HCT116 (cell line): ENCODE results near the gene TTLL9. TPM values are rescaled to one million over a fixed set of nuclear protein-coding genes. Genes with fewer than 3 reads are reported as not detected.

Source experiments
- ATAC-seq: fragments of 200-7000 bp; cut with Tn5 transposase; 2 replicates; pipeline ENCODE4 v1.9.1; 2020; ENCODE audit warnings: mild to moderate bottlenecking, moderate library complexity
- BruUV-seq: library from RNA; stranded (reverse); fragments of 400-500 nt; replicated peaks from 2 replicates; lab custom pipeline; 2021; lab: Mats Ljungman, UMichigan
- CTCF ChIA-PET: fragments of 300-600 bp; sonication (Branson Sonifier 250); formaldehyde crosslinking; loops from one replicate; lab custom pipeline; 2021; ENCODE audit warnings: antibody characterized with exemption; lab: Charles Lee
- POLR2A ChIA-PET: fragments of 300-600, 350-600 bp; sonication (Branson Sonifier 250); formaldehyde crosslinking; loops from one replicate; lab custom pipeline; 2021; ENCODE audit warnings: antibody characterized with exemption; lab: Charles Lee
- RAD21 ChIA-PET, 2 experiments: fragments of 300-600 bp; sonication (Branson Sonifier 250); formaldehyde crosslinking; loops; one replicate each; lab custom pipeline; 2023; ENCODE audit warnings: low total read pairs in 2 of 2; ENCODE audit not compliant: uncharacterized antibody in 2 of 2, unreplicated experiment in 2 of 2, low non-redundant PET in 1 of 2; lab: Charles Lee
- DNase-seq: peaks from one replicate; pipeline ENCODE4 v3.0.0-alpha.2; 2010; ENCODE audit warnings: low read depth, low spot score
- H2AFZ ChIP-seq: fragments of 200-600 bp; shearing (Covaris generic), sonication (generic); 2 replicates; pipeline ENCODE4 v1.6.1; 2017; ENCODE audit warnings: low read depth, mixed run types, mixed read lengths, antibody characterized with exemption, low read length; ENCODE audit not compliant: poor library complexity, severe bottlenecking
- H3K27ac ChIP-seq: 2 replicates; pipeline ENCODE4 v1.5.1; 2012; ENCODE audit warnings: low read depth, low read length
- H3K27me3 ChIP-seq: fragments of 200-600 bp; sonication (generic); 2 replicates; pipeline ENCODE4 v1.6.1; 2016; ENCODE audit warnings: mixed run types, low read length, mixed read lengths; ENCODE audit not compliant: insufficient read depth
- H3K36me3 ChIP-seq, 2 experiments: fragments of 200-500 bp in 1 of 2; fragments of 200-600 bp in 1 of 2; sonication (Bioruptor generic) in 1 of 2; sonication (generic) in 1 of 2; 2 replicates each; pipeline versions ENCODE4 v1.5.1 to v1.6.1; 2014 to 2016; ENCODE audit warnings: low read length in 2 of 2, inconsistent platforms in 1 of 2, mixed read lengths in 1 of 2, mixed run types in 1 of 2; ENCODE audit not compliant: insufficient read depth in 2 of 2, control insufficient read depth in 1 of 2
- H3K4me1 ChIP-seq, 2 experiments: fragments of 200-600 bp in 1 of 2; sonication (generic) in 1 of 2; 2 replicates each; pipeline versions ENCODE4 v1.5.1 to v1.6.1; 2012 to 2017; ENCODE audit warnings: low read length in 2 of 2, inconsistent platforms in 1 of 2, mild to moderate bottlenecking in 1 of 2, mixed read lengths in 1 of 2, mixed run types in 1 of 2, moderate library complexity in 1 of 2; ENCODE audit not compliant: insufficient read depth in 2 of 2, control insufficient read depth in 1 of 2
- H3K4me2 ChIP-seq: fragments of 200-600 bp; sonication (generic); 2 replicates; pipeline ENCODE4 v1.6.1; 2017; ENCODE audit warnings: mixed run types, low read length, mixed read lengths
- H3K4me3 ChIP-seq, 2 experiments: fragments of 200-600 bp in 1 of 2; sonication (generic) in 1 of 2; replicated peaks in 1 of 2; 2 replicates each; pipeline ENCODE4 v1.5.1; 2011 to 2016; ENCODE audit warnings: low read length in 2 of 2, control low read depth in 1 of 2, low read depth in 1 of 2, mild to moderate bottlenecking in 1 of 2, mixed read lengths in 1 of 2, mixed run types in 1 of 2
- H3K79me2 ChIP-seq: fragments of 200-600 bp; sonication (generic); 2 replicates; pipeline ENCODE4 v1.6.1; 2017; ENCODE audit warnings: mild to moderate bottlenecking, mixed run types, low read length, moderate library complexity, mixed read lengths; ENCODE audit not compliant: insufficient read depth
- H3K9ac ChIP-seq: fragments of 200-600 bp; sonication (generic); 2 replicates; pipeline ENCODE4 v1.6.1; 2016; ENCODE audit warnings: low read length, mixed read lengths
- H3K9me2 ChIP-seq: fragments of 200-600 bp; sonication (generic), shearing (Covaris generic); 2 replicates; pipeline ENCODE4 v1.6.1; 2017; ENCODE audit warnings: mixed run types, mild to moderate bottlenecking, moderate library complexity; ENCODE audit not compliant: insufficient read depth
- H3K9me3 ChIP-seq, 2 experiments: fragments of 200-500 bp in 1 of 2; fragments of 200-600 bp in 1 of 2; sonication (Bioruptor generic) in 1 of 2; sonication (generic) in 1 of 2; 2 replicates each; pipeline ENCODE4 v1.6.1; 2014 to 2017; ENCODE audit warnings: low read length in 2 of 2, mixed read lengths in 2 of 2, inconsistent platforms in 1 of 2, low read depth in 1 of 2, mild to moderate bottlenecking in 1 of 2, mixed run types in 1 of 2, moderate library complexity in 1 of 2; ENCODE audit not compliant: control insufficient read depth in 1 of 2, insufficient read depth in 1 of 2
- H4K20me1 ChIP-seq: fragments of 200-600 bp; sonication (generic), shearing (Covaris generic); 2 replicates; pipeline ENCODE4 v1.6.1; 2017; ENCODE audit warnings: mixed run types, mild to moderate bottlenecking, moderate library complexity; ENCODE audit not compliant: insufficient read depth
- CBX3 ChIP-seq: IDR thresholded peaks from 2 replicates; pipeline ENCODE4 v1.6.1; 2012; ENCODE audit warnings: low read depth
- EGR1 ChIP-seq: IDR thresholded peaks from 2 replicates; pipeline ENCODE4 v1.6.1; 2012; ENCODE audit warnings: low read depth
- EZH2phosphoT487 ChIP-seq: fragments of 200-600 bp; IDR thresholded peaks from 2 replicates; pipeline ENCODE4 v1.6.1; 2018; ENCODE audit warnings: antibody characterized with exemption, borderline replicate concordance
- JUND ChIP-seq: IDR thresholded peaks from 2 replicates; pipeline ENCODE4 v1.6.1; 2012
- RAD21 ChIP-seq: IDR thresholded peaks from 2 replicates; pipeline ENCODE4 v1.6.1; 2012; ENCODE audit warnings: low read depth, mild to moderate bottlenecking
- SP1 ChIP-seq: IDR thresholded peaks from 2 replicates; pipeline ENCODE4 v1.6.1; 2012; ENCODE audit warnings: low read depth
- ZNF274 ChIP-seq: fragments of 200-500 bp; sonication (Bioruptor generic); IDR thresholded peaks from 2 replicates; pipeline ENCODE4 v1.6.1; 2014; ENCODE audit warnings: mild to moderate bottlenecking, low read depth, low read length, inconsistent platforms
- intact Hi-C: fragments of 100-400 bp; cut with micrococcal nuclease; formaldehyde crosslinking; loops from 2 replicates; pipeline ENCODE4 v1.10.0; 2022
- total RNA-seq: library from RNA; stranded (reverse); gene quantifications from one replicate; pipeline ENCODE4 v1.2.1, GENCODE V29; 2021; ENCODE audit not compliant: unreplicated experiment
- TF ChIP-seq, protein P1 (sequence below): IDR thresholded peaks from 2 replicates; pipeline ENCODE4 v1.6.1; 2012
- TF ChIP-seq, protein P2 (sequence below): IDR thresholded peaks from 2 replicates; pipeline ENCODE4 v1.6.1; 2012; ENCODE audit warnings: low read depth

Gene TTLL9
- total RNA-seq, 1 experiment from 2014 or later, result not detected

GRCh38 chr20:31922181-31922580, 51.7 kb downstream of the TTLL9 start:
- Histone ChIP-seq H3K27me3 (no peaks in the 10 kb centered on the region), H3K27ac (no peak overlapping the region), H3K4me2 (no peak overlapping the region), H2AFZ (no peak overlapping the region), H3K79me2 (no peaks in the 10 kb centered on the region), H3K9ac (no peak overlapping the region), H3K36me3 (no peaks in the 10 kb centered on the region), H3K9me3 (no peaks in the 10 kb centered on the region), H4K20me1 (no peaks in the 10 kb centered on the region), H3K4me3 (no peak overlapping the region), H3K4me1 (no peaks in the 10 kb centered on the region), H3K9me2 (no peaks in the 10 kb centered on the region)
- no peak for TF ChIP-seq EZH2phosphoT487
- no peak for TF ChIP-seq RAD21
- TF ChIP-seq, protein P1, sequence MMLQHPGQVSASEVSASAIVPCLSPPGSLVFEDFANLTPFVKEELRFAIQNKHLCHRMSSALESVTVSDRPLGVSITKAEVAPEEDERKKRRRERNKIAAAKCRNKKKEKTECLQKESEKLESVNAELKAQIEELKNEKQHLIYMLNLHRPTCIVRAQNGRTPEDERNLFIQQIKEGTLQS, result no peak
- no peak for TF ChIP-seq JUND
- no peak for TF ChIP-seq CBX3
- TF ChIP-seq ZNF274, result no peak
- TF ChIP-seq SP1, result no peak
- TF ChIP-seq, protein P2, sequence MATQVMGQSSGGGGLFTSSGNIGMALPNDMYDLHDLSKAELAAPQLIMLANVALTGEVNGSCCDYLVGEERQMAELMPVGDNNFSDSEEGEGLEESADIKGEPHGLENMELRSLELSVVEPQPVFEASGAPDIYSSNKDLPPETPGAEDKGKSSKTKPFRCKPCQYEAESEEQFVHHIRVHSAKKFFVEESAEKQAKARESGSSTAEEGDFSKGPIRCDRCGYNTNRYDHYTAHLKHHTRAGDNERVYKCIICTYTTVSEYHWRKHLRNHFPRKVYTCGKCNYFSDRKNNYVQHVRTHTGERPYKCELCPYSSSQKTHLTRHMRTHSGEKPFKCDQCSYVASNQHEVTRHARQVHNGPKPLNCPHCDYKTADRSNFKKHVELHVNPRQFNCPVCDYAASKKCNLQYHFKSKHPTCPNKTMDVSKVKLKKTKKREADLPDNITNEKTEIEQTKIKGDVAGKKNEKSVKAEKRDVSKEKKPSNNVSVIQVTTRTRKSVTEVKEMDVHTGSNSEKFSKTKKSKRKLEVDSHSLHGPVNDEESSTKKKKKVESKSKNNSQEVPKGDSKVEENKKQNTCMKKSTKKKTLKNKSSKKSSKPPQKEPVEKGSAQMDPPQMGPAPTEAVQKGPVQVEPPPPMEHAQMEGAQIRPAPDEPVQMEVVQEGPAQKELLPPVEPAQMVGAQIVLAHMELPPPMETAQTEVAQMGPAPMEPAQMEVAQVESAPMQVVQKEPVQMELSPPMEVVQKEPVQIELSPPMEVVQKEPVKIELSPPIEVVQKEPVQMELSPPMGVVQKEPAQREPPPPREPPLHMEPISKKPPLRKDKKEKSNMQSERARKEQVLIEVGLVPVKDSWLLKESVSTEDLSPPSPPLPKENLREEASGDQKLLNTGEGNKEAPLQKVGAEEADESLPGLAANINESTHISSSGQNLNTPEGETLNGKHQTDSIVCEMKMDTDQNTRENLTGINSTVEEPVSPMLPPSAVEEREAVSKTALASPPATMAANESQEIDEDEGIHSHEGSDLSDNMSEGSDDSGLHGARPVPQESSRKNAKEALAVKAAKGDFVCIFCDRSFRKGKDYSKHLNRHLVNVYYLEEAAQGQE, result no peak
- TF ChIP-seq EGR1, result no peak
- RAD21 ChIA-PET, result no interaction called here
- no peak for DNase-seq
- no peak for ATAC-seq
- intact Hi-C loops, result no loop called here
- POLR2A ChIA-PET, result no interaction called here
- CTCF ChIA-PET, result no interaction called here
- no TSS peak for BruUV-seq
